GM19043 (cell line): Measurements from ENCODE around the gene SVIL.
"Not testable (repeated sequence)": the region's sequence is repeated elsewhere in the genome, so short reads cannot be mapped to it uniquely, and the experiment has no call there.

Source experiments
- ATAC-seq: cut with Tn5 transposase; IDR thresholded peaks from one replicate; pipeline ENCODE4 v1.9.1; 2021; ENCODE audit warnings: low read depth; ENCODE audit not compliant: unreplicated experiment

The SVIL gene

GRCh38 chr10:29524720-29525119 is 110.1 kb downstream of the SVIL start:
- ATAC-seq = no peak

GRCh38 chr10:29524294-29524693 is 110.5 kb downstream of the SVIL start:
- no peak for ATAC-seq

- ATAC-seq = no peak
Observed at GRCh38 chr10:29522918-29523317, 111.9 kb downstream of the SVIL start.

GRCh38 chr10:29522061-29522855 is 112.5 kb downstream of the SVIL start:
- ATAC-seq = no peak

GRCh38 chr10:29519659-29520058 is 115.1 kb downstream of the SVIL start:
- no peak for ATAC-seq

GRCh38 chr10:29517352-29517923 is 117.3 kb downstream of the SVIL start:
- no peak for ATAC-seq

- not testable (repeated sequence) for ATAC-seq
Observed at GRCh38 chr10:29516309-29516932, 118.3 kb downstream of the SVIL start.

GRCh38 chr10:29515879-29516278 is 118.9 kb downstream of the SVIL start:
- not testable (repeated sequence) for ATAC-seq

GRCh38 chr10:29515104-29515503 is 119.7 kb downstream of the SVIL start:
- ATAC-seq = not testable (repeated sequence)

GRCh38 chr10:29514306-29514705 is 120.5 kb downstream of the SVIL start:
- no peak for ATAC-seq

- no peak for ATAC-seq
Observed at GRCh38 chr10:29512425-29512974, 122.3 kb downstream of the SVIL start.

GRCh38 chr10:29511806-29512205 is 123.0 kb downstream of the SVIL start:
- ATAC-seq = not testable (repeated sequence)

- not testable (repeated sequence) for ATAC-seq
Observed at GRCh38 chr10:29510483-29511157, 124.2 kb downstream of the SVIL start.

GRCh38 chr10:29508554-29509244 is 126.1 kb downstream of the SVIL start:
- ATAC-seq = no peak

- ATAC-seq = not testable (repeated sequence)
Observed at GRCh38 chr10:29507750-29508149, 127.0 kb downstream of the SVIL start.

GRCh38 chr10:29506324-29506921 is 128.3 kb downstream of the SVIL start:
- ATAC-seq = not testable (repeated sequence)

- ATAC-seq = no peak
Observed at GRCh38 chr10:29502351-29502750, 132.4 kb downstream of the SVIL start.

- no peak for ATAC-seq
Observed at GRCh38 chr10:29501692-29502091, 133.1 kb downstream of the SVIL start.

- ATAC-seq = no peak
Observed at GRCh38 chr10:29499993-29500537, 134.7 kb downstream of the SVIL start.
